Measurements from ENCODE around the gene SF3A1. TPM values are rescaled to one million over a fixed set of nuclear protein-coding genes. Genes with fewer than 3 reads are reported as not detected.

The SF3A1 gene
- total RNA-seq, 1 experiment from 2014 or later = 272 TPM

DNA sequence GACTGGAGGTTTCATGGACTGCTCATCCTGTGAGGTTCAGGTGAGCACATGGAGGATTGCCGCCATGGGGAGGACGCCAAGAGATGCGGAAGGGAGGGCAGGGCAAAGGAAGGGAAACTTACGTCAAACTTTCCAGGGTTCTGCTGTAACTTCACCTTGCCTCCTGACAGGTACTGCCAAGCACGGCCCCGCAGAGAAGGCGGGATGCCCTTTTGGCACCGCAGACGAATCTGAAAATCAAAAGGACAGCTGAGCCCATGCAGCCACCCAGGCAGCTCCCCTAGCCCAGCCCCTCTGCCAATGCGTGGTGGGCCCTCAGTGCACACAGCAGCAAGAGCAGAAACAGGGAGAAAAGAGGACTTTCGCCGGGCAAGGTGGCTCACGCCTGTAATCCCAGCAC is 57.4 kb downstream of the SF3A1 start (continued):
- TF ChIP-seq, protein P1, sequence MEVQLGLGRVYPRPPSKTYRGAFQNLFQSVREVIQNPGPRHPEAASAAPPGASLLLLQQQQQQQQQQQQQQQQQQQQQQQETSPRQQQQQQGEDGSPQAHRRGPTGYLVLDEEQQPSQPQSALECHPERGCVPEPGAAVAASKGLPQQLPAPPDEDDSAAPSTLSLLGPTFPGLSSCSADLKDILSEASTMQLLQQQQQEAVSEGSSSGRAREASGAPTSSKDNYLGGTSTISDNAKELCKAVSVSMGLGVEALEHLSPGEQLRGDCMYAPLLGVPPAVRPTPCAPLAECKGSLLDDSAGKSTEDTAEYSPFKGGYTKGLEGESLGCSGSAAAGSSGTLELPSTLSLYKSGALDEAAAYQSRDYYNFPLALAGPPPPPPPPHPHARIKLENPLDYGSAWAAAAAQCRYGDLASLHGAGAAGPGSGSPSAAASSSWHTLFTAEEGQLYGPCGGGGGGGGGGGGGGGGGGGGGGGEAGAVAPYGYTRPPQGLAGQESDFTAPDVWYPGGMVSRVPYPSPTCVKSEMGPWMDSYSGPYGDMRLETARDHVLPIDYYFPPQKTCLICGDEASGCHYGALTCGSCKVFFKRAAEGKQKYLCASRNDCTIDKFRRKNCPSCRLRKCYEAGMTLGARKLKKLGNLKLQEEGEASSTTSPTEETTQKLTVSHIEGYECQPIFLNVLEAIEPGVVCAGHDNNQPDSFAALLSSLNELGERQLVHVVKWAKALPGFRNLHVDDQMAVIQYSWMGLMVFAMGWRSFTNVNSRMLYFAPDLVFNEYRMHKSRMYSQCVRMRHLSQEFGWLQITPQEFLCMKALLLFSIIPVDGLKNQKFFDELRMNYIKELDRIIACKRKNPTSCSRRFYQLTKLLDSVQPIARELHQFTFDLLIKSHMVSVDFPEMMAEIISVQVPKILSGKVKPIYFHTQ (CRISPR knock-in tag; IDR thresholded peaks at IDR 0.05) = no peak
- TF ChIP-seq SMAD3 (CRISPR knock-in tag; IDR thresholded peaks at IDR 0.05; ENCODE audit: borderline replicate concordance) = no peak
- TF ChIP-seq, protein P2, sequence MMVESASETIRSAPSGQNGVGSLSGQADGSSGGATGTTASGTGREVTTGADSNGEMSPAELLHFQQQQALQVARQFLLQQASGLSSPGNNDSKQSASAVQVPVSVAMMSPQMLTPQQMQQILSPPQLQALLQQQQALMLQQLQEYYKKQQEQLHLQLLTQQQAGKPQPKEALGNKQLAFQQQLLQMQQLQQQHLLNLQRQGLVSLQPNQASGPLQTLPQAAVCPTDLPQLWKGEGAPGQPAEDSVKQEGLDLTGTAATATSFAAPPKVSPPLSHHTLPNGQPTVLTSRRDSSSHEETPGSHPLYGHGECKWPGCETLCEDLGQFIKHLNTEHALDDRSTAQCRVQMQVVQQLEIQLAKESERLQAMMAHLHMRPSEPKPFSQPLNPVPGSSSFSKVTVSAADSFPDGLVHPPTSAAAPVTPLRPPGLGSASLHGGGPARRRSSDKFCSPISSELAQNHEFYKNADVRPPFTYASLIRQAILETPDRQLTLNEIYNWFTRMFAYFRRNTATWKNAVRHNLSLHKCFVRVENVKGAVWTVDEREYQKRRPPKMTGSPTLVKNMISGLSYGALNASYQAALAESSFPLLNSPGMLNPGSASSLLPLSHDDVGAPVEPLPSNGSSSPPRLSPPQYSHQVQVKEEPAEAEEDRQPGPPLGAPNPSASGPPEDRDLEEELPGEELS (CRISPR knock-in tag; IDR thresholded peaks at IDR 0.05) = no peak

DNA sequence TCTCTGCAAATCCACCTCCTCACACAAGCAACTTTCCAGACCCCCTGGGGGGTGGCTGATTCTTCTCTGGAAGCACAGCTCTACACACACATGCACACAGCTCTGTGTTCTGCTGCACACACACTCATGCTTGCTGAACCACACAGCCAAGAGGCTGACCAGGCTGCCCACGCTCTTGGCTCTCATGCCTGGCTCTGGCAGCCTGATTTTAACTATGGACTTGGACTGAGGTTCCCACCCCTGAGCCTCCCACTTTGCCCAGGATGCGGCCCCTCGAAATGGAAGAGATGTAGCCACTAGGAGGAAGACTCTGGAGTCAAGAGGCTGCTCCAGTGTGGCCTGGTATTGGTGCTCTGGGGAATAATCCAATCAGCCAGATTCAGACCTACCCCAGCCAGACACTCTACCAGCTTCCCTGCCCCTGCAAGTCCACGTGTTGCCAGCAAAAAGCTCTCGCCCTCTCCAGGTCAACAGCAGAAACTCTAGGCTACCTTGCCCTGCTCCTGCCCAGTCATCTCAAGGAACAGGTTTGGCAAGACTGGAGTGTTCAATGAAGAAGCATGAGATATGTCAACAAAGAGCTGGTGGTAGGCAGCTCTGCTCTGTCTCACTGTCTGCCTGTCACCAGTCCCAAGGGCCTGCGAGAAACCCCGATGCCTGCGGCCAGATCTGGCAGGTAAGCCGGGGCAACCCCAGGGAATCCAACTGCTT is 58.5 kb downstream of the SF3A1 start:
- no peaks in the 10 kb centered on the region for H3K9me3 Mint-ChIP-seq
- H3K27ac Mint-ChIP-seq = no peak overlapping the region
- H3K4me1 Mint-ChIP-seq = no peaks in the 10 kb centered on the region
- ATAC-seq (no peak), DNase-seq (ENCODE audit: low spot score) (no peak)
- no peak for TF ChIP-seq OVOL2 (CRISPR knock-in tag; IDR thresholded peaks at IDR 0.05; ENCODE audit: borderline replicate concordance)
- TF ChIP-seq TEAD4 (CRISPR knock-in tag; IDR thresholded peaks at IDR 0.05) = no peak
- no peak for TF ChIP-seq ZNF396 (CRISPR knock-in tag; IDR thresholded peaks at IDR 0.05; ENCODE audit: borderline replicate concordance)
- no peak for TF ChIP-seq ELF4 (CRISPR knock-in tag; IDR thresholded peaks at IDR 0.05; ENCODE audit: low read depth)
- TF ChIP-seq, protein P3, sequence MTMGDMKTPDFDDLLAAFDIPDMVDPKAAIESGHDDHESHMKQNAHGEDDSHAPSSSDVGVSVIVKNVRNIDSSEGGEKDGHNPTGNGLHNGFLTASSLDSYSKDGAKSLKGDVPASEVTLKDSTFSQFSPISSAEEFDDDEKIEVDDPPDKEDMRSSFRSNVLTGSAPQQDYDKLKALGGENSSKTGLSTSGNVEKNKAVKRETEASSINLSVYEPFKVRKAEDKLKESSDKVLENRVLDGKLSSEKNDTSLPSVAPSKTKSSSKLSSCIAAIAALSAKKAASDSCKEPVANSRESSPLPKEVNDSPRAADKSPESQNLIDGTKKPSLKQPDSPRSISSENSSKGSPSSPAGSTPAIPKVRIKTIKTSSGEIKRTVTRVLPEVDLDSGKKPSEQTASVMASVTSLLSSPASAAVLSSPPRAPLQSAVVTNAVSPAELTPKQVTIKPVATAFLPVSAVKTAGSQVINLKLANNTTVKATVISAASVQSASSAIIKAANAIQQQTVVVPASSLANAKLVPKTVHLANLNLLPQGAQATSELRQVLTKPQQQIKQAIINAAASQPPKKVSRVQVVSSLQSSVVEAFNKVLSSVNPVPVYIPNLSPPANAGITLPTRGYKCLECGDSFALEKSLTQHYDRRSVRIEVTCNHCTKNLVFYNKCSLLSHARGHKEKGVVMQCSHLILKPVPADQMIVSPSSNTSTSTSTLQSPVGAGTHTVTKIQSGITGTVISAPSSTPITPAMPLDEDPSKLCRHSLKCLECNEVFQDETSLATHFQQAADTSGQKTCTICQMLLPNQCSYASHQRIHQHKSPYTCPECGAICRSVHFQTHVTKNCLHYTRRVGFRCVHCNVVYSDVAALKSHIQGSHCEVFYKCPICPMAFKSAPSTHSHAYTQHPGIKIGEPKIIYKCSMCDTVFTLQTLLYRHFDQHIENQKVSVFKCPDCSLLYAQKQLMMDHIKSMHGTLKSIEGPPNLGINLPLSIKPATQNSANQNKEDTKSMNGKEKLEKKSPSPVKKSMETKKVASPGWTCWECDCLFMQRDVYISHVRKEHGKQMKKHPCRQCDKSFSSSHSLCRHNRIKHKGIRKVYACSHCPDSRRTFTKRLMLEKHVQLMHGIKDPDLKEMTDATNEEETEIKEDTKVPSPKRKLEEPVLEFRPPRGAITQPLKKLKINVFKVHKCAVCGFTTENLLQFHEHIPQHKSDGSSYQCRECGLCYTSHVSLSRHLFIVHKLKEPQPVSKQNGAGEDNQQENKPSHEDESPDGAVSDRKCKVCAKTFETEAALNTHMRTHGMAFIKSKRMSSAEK (CRISPR knock-in tag; IDR thresholded peaks at IDR 0.05; ENCODE audit: borderline replicate concordance) = no peak
- TF ChIP-seq, protein P4, sequence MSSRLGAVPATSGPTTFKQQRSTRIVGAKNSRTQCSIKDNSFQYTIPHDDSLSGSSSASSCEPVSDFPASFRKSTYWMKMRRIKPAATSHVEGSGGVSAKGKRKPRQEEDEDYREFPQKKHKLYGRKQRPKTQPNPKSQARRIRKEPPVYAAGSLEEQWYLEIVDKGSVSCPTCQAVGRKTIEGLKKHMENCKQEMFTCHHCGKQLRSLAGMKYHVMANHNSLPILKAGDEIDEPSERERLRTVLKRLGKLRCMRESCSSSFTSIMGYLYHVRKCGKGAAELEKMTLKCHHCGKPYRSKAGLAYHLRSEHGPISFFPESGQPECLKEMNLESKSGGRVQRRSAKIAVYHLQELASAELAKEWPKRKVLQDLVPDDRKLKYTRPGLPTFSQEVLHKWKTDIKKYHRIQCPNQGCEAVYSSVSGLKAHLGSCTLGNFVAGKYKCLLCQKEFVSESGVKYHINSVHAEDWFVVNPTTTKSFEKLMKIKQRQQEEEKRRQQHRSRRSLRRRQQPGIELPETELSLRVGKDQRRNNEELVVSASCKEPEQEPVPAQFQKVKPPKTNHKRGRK (CRISPR knock-in tag; IDR thresholded peaks at IDR 0.05; ENCODE audit: borderline replicate concordance) = no peak
- TF ChIP-seq, protein P5, sequence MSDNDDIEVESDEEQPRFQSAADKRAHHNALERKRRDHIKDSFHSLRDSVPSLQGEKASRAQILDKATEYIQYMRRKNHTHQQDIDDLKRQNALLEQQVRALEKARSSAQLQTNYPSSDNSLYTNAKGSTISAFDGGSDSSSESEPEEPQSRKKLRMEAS (CRISPR knock-in tag; IDR thresholded peaks at IDR 0.05) = no peak
- no peak for TF ChIP-seq SOX15 (CRISPR knock-in tag; IDR thresholded peaks at IDR 0.05)
- no peak for TF ChIP-seq ATF1 (CRISPR knock-in tag; IDR thresholded peaks at IDR 0.05)
- TF ChIP-seq, protein P6, sequence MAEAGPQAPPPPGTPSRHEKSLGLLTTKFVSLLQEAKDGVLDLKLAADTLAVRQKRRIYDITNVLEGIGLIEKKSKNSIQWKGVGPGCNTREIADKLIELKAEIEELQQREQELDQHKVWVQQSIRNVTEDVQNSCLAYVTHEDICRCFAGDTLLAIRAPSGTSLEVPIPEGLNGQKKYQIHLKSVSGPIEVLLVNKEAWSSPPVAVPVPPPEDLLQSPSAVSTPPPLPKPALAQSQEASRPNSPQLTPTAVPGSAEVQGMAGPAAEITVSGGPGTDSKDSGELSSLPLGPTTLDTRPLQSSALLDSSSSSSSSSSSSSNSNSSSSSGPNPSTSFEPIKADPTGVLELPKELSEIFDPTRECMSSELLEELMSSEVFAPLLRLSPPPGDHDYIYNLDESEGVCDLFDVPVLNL (CRISPR knock-in tag; IDR thresholded peaks at IDR 0.05; ENCODE audit: borderline replicate concordance, low read depth) = no peak
- TF ChIP-seq, protein P7, sequence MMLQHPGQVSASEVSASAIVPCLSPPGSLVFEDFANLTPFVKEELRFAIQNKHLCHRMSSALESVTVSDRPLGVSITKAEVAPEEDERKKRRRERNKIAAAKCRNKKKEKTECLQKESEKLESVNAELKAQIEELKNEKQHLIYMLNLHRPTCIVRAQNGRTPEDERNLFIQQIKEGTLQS (CRISPR knock-in tag; conservative IDR thresholded peaks at IDR 0.05) = no peak
- TF ChIP-seq ETV6 (CRISPR knock-in tag; IDR thresholded peaks at IDR 0.05) = no peak
- TF ChIP-seq SMAD3 (CRISPR knock-in tag; IDR thresholded peaks at IDR 0.05; ENCODE audit: borderline replicate concordance) = no peak
- no peak for TF ChIP-seq MXD4 (CRISPR knock-in tag; IDR thresholded peaks at IDR 0.05; ENCODE audit: borderline replicate concordance)
- no peak for TF ChIP-seq ZBTB21 (CRISPR knock-in tag; IDR thresholded peaks at IDR 0.05; ENCODE audit: borderline replicate concordance)
- CTCF ChIA-PET = interaction anchor here (1.1 to 7.9 kb wide), 3 partner anchors 9 to 35 kb away, joined by 3 to 57 read pairs (median 7); partner anchors contain the start of genes CASTOR1 and TBC1D10A
- no peaks in the 10 kb centered on the region; the same call in 1 of the 2 replicates for H3K36me3 Mint-ChIP-seq
- no peak overlapping the region for H3K4me3 Mint-ChIP-seq
- no peaks in the 10 kb centered on the region for H3K27me3 Mint-ChIP-seq (ENCODE audit: low read depth)
- POLR2A ChIA-PET = interaction anchor here (0.8 kb wide), 1 partner anchor 8 kb away, joined by 4 read pairs; the partner anchor contains the start of gene CASTOR1
